NCI-H1092 (cell line): ENCODE measurements around the gene C4orf50.
"Not testable (repeated sequence)": the region's sequence is repeated elsewhere in the genome, so short reads cannot be mapped to it uniquely, and the experiment has no call there.

Experiments
- DNase-seq: peaks from one replicate; lab custom pipeline; 2025; lab: John Stamatoyannopoulos, UW

The C4orf50 gene

DNA sequence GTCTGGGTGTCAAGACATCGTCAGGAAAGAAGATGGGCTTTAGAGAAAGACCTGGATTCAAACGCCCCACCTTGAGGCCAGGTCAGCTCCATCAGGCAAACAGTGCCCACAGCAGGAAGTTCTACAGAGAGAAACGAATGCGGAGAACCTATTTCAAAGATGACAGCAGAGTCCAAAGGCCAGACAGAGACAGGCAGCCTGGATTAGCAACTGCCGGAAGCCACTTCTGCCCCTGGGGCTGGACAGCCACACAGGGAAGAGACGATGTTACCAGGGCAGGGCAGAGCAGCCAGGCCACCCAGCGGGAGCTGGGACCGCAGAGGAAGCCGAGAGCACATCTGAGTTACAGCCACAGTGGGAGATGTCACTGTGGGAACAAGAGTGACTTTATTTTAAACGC lies 1.2 kb downstream of the C4orf50 start:
- no peak for DNase-seq

DNA sequence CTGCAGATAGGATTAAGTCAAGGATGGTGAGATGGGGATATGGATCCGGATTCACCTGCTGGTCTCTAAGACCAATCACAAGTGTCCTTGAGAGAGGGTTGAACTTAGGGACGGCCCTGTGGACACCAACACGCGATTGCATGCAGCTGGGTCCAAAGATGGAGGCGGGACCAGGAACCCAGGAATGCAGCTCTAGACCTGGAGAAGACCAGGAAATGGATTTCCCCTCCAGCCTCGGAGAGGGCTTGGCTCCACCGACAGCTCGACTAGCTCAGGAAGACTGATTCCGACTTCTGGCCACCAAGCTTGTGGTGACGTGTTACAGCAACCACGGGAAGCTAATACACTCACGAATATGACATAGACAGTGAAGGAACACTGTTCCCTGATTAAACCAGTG lies 4.7 kb downstream of the C4orf50 start:
- DNase-seq, result no peak

DNA sequence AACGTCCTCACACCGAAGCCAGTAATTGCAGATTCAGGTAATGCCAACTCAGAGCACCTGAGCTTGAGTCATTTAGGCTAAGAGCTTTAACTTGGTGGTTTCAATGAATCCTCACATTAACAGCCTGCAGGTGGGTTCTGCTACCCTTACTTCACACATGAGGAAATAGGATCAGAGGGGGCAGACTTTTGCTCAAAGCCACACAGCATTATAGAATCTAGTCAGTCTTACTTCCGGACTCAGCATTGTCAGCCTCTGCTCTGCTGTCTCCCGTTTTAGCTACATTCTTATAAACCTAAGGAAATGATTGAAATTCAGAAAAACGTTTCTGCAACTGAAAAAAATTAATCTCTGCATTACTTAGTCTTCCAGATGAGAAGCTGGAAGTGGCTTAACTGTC lies 6.0 kb downstream of the C4orf50 start:
- DNase-seq, result no peak

DNA sequence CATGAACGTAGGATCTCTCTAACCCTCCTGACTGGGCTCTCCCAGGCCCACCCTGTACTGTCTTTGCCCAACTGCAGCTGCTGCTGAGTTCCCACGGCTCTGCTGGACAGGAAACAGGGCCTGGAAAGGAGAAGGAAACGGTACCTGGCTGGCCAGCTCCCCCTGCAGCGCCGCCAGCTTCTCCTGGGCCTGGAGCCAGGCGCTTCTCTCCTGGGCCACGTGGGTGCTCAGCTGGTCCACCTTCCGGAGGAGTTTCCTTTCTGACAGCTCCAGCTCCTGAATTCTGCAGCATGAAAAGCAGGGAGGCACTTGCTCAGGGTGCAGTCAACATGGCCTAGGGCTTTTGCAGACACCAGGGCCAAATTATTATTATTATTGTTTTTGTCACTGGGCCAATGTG lies 6.5 kb downstream of the C4orf50 start:
- DNase-seq, result peak; percentile 78

DNA sequence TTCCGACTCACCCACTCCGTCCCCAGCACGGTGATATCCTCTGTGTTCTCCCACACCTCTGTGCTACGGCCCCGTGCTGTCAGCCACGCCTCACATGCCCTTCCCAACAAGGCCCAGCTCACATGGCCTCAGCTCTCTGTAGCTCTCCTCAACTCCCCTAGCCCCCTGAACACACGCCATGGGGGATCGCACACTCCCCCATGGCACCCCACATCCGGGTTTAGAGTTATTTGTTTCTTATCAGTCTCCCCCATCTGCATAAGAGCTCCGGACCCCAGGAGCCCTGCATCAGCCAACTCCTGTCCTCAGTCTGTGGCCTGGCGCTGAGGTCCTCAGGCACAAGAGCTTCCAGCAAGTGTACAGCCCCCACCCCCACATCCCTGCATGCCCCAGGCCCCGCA lies 7.0 kb downstream of the C4orf50 start:
- no peak for DNase-seq

DNA sequence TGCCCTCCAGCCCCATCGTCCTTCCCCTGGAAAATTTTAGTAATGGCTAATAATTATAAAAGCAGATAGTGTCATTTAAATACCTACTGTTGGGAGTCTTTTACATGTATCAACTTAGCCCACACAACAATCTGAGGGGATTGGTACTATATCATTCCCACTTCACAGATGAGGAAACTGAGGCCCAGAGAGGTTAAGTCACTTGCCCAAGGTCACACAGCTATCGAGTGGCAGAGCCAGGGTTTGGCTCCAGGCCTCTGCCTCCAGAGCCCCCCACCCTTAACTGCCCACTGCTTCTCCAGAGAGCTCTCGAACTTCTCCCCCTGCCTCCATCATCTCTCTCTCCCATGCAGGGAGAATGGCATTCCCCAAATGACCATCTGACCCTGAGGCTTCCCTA lies 7.4 kb downstream of the C4orf50 start:
- no peak for DNase-seq

DNA sequence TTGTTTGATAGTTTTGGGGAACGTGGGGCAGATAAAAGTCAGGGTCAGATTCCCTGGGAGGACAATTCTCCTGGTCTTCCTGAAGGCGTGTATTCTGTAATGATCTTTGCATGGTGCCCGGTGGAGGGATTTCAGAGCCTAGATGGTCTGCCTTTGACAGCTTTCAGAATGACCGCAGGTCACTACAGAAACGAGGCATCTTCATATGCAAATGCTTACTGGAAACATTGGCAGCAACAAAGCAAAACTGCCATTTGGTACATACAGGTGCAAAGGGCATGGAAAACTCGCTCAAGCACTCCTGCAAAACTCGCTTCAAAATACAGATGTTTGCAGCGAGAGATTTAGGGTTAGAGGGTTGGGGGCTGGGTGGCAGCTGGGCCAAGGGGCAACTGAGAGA lies 8.8 kb downstream of the C4orf50 start:
- DNase-seq, result no peak

DNA sequence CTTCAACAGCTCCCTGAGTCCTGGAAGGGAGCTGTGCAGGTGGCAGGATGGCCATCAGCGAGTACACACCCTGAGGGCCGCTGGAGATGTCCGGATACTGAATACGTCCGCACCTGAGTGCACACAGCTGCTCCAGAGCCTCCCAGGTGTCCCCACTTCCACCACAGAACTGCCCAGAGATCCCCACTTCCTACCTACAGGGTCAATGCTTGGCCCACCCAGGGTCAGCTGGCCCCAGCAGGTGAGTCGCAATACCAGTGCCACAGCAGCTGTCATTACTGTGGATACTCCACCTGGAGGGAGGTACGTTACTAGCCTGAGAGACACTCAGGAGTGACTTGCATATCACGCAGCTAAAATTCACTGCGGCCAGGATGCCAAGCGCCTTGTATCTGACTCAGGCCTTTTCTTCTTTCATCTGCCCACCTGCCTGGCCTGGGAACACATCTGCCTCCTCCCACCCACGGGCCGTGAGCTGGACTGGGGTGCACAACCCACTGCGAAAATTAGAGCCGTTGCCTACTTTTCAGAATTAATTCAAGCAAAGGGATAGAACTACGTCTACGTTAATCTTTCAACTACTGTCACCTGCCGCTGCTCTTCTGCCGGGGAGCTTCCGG lies 9.4 kb downstream of the C4orf50 start:
- DNase-seq, result no peak

DNA sequence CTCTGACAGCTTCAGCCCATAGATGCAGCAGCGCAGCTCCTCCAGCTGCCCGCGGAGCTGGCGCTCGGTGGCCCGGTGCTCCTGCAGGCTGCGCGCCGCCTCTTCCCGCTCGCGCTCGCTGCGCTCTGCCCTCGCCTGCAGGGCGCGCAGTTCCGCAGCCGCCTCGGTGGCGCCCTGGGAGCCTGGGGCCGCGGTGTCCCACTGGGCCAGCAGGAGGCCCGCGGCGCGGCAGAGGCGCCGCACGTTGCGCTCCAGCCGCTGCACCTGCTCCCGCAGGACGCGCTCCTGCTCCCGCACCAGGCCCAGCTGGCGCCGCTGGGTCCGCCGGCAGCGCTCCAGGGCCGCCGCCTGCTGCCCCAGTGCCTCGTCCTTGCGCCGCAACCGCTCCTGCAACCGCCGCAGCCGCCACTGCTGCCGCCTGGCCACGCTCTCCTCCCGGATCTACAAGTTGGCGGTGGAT lies 10.1 kb downstream of the C4orf50 start:
- no peak for DNase-seq

DNA sequence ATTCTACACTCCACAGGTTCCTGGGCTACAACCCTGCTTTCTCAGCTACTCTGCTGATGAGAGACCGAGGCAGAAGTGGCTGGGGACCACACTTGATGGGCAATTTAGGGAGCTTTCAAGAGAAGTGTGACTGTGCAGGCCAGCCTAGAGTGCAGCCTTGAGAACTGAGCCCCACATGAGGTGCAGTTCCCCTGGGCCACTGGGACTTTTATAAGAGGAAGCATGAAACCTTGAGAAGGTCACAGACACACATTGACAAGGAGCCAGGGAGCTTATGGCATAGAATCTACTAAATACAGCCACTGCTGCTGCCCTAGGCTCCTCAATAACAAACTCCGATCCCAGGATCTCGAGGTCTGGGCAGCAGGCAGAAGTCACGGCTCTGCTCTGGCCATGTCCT lies 13.1 kb downstream of the C4orf50 start:
- no peak for DNase-seq

DNA sequence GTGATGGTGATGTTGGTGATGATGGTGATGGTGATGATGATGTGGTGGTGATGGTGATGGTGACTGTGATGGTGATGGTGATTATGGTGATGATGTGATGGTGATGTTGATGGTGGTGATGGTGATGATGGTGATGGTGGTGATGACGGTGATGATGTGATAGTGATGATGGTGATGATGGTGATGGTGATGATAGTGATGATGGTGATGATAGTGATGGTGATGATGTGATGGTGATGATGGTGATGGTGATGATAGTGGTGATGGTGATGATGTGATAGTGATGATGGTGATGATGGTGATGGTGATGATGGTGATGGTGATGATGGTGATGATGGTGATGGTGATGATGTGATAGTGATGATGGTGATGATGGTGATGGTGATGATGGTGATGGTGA lies 14.7 kb downstream of the C4orf50 start:
- not testable (repeated sequence) for DNase-seq

DNA sequence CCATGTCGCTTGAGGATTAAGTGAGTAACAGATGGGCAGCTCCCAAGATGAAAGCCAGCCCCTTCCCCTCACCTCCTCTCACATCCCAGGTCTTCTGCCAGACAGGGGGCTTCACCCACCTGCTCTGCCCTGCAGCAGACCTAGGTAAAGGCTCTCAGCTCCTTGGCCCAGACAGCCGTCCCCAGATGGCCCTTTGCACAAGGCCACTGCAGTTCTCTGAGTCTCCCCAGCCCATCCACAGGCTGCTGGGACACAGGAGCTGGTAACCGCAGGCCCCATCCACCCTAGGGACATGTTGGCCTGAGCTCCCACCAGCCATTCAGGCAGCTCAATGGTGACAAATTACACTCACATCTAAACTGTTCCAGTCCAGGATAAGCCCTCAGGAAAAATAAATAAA lies 15.3 kb downstream of the C4orf50 start:
- no peak for DNase-seq

DNA sequence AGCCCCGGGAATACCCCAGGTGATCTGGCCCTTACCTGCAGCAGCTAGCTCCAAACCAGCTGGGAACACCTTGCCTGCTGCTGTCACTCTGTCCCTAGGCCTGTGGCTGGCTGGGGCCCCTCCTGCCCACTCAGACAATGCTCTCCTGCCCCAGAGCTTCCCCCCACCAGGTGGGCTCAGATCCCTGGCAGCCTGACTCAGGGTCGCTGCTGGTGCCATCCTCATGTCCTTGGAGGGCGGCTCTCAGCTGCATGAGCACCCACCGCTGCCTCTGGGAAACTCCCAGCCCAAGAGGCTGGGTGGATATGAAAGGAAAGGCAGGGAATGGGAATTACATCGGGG lies 15.8 kb downstream of the C4orf50 start:
- no peak for DNase-seq

DNA sequence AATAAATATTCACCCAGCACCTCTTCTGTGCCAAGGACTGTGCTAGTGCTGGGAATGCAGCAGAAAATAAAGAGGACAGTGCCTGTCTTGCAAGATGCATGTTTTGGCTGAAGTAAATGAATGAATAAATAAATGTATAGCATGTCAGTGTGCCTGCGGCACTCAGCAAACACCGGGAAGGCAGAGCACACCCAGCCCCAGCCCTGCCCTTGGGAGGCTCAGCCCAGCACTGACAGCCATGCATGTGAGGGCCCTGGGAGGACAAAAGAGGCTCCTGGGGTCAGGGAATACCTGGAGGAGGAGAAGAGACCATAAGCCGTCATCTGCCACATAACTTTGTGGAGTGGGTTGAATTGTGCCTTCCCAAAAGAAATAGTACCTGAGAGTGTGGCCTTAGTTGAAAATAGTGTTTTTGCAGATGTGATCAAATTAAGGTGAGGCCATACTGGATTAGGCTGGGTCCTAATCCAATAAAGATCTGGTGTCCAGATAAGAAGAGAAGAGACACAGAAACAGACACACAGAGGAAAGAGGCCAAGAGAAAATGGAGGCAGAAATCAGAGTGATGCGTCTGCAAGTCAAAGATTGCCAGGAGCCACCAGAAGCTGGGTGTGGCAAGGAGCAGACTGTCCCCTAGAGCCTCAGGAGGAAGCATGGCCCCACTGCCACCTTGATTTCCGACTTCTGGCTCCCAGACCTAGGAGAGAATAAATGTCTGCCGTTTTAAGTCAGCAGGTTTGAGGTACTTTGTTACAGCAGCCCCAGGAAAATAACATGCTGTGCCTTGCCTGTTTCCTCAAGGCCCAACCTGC lies 16.3 kb downstream of the C4orf50 start:
- no peak for DNase-seq

DNA sequence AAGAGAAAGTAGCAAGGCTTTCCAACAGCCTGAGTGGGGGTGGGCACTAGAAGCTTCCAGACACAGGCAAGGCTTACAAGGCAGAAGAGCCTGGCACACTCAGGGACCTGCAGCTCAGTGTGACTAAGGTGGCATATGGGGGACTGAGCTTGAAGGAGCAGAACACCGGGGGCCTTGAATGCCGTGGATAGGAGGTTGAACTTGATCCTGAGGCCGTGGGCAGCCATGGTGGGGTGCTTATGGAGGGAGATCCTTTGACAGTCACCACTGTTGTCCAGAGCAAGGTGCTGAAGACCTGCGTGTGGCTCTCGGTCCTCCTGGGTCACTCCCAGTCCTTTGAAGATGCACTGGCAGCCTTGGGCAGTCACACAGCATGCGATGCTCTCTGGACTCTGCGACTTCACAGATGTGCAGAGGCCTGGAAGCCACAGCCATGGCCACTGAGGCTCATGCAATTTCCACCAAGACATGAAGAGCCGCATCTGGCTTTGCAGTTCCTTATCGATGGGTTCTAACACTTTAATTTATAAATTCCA lies 18.3 kb downstream of the C4orf50 start:
- no peak for DNase-seq

DNA sequence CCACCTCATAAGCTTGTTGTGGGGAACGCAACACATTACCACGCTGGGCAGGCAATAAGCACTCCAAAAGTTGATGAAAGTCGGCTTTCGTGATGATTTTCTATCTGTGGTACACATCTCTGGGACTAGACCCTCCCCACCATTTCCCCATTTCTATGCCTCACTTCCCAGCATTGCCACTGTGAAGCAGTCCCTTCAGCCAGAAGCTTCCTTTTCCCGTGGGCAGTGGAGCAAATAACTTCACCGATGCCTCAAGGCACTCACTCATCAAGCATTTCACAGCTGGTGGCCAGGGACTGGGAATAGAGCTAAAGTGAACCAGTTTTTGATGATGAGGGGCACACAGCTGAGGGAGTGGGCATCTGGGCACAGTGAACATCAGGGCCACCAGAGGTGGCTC lies 18.9 kb downstream of the C4orf50 start:
- no peak for DNase-seq

DNA sequence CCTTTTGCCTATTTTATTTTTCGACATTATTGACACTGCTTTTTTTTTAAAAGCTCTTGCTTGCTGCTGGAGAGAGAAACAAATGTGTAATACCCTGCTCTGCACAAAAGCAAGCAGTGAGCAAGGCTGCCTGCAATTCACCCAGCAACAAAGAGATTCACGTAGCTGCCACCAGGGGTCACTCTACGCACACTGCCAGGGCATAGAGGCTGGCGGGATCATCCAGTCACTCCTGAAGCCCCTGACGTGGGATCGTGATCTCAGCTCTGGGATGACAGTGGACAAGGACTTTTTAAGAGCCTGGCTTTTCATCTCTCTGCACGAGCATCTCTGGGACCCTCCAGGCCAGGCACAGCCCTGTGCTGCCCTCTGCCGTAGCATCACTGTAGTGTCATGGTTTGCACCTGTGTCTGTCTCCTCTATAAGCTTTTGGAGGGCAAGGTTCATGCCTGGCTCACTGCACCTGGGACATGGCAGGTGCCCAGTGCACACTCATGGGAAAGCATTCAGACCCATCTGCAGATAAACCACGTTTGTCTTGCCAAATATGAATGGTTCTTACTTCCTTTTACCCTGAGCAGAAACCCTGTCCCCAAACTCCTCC lies 19.8 kb downstream of the C4orf50 start:
- peak; percentile 34 for DNase-seq

DNA sequence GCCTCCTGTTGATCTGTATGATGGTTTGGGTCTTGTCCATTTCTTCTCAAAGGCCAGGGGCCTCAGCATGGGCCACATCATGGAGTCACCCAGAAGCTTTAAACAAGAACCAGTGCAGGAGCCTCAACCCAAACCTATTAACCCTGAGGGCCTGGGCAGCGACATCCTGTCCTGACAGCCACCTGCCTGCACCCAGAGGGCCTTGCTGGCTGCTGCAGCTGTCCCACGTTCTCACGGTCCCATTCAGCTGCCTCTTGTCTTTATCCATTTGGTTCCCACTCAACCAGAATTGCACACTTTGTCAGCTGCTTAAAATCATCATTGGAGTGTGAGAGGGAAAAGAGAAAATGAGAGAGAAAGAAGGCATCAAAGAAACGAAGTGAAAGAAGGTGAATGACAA lies 21.6 kb downstream of the C4orf50 start:
- DNase-seq, result no peak

DNA sequence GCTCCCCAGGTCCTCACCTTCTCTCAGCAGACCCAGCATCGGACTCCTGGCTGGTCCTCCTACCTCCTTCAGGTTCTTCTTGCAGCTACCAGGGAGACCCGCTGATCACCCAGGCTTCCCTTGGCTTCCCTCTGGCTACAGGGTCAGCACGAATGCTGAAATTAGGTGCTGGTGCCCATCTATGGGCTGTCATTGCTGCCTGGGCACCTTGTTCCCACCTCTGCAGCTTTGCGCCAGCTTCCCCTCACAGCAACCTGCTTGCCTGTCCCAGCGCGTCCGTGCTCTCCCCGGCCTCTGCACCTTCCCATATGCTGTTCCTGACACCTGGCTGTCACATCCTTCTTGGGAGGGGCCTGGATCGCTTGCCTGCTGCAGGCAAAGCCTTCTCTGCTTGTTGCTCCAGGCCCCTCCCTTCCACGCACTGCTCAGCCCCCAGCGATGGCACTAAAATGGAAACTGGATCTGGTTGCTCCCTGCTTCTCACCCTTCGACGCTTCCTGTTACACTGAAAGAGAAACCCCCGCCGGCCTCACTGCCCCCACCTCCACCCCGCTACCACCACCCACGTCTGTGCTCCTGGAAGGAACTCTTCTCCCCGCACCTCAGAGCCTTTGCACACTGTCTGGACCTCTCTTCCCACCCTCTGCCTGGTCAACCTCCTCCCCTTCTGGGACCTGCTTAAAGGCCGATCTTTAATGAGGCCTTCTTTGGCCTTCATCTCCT lies 22.2 kb downstream of the C4orf50 start:
- DNase-seq, result no peak

DNA sequence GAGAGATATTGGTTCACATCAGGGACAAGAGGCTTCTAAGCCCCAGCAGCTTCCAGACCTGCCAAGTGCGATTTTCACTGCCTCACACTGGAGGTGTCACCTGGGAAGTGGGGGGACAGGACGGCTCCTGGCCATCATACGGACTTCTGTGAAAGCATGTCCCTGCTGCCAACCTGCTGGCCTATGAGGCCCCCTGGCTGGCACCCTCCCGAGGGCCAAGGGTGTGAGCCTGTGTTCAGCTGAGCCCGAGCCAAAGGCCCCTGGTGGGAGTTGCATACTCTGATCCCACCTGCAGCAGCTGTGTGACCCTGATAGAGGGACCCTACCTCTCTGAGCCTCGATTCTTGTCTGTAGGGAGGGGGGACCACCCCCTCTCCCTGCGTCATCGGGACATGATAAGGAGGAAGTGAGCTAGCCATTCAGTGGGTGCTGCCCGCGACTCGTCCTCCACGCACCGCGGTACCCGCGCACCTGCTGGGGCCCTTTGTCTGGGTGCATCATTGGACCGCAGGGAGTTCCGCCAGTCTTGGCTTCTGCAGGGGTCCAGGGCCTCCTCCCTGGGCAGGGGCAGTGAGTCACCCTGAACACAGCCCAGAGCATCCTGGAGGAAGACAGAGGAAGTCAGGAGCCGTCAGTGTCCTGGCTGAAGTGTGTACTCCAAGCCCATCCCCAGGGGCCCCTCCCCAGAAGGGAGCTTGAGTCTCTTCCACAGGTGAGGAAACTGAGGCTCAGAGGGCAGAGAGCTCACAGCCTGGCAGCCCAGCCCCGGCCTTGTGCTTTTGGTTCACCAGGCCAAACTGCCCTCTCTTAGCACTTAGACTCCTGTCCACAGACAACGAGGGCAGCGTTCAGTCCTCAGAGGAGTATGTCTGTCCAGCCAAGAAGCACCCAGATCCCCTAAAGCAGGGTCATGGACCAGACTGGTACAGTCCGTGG lies 24.1 kb downstream of the C4orf50 start:
- DNase-seq, result no peak

DNA sequence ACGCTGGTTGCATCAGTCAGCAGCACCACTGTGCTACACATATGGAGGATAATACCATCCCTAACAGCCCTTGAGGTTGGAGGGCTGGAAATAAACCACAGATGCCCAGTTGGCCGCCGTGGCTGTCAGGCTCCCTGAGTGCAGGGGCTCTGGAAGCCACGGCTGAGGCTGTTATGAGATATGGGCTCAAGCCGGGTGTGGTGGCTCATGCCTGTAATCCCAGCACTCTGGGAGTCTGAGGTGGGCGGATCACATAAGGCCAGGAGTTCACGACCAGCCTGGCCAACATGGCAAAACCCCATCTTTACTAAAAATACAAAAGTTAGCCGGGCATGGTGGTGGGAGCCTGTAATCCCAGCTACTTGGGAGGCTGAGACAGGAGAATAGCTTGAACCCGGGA lies 24.9 kb downstream of the C4orf50 start:
- not testable (repeated sequence) for DNase-seq
